Brain microvascular endothelial cell (primary cell): ENCODE measurements around the gene GRIK1.

Source experiments
- DNase-seq: peaks from one replicate; pipeline ENCODE4 v3.0.0-alpha.2; 2020
- H3K27ac ChIP-seq: fragments of 250-450 bp; sonication (Bioruptor Pico); 2 replicates; pipeline ENCODE4 v1.5.1; 2020; ENCODE audit warnings: mild to moderate bottlenecking, moderate library complexity
- H3K27me3 ChIP-seq: fragments of 250-450 bp; sonication (Bioruptor Pico); replicated peaks from 2 replicates; pipeline ENCODE4 v1.5.1; 2020; ENCODE audit warnings: mild to moderate bottlenecking
- H3K36me3 ChIP-seq: fragments of 250-450 bp; sonication (Bioruptor Pico); replicated peaks from 2 replicates; pipeline ENCODE4 v1.5.1; 2020; ENCODE audit warnings: mild to moderate bottlenecking
- H3K4me3 ChIP-seq: 2 replicates; pipeline ENCODE4 v1.5.1; 2011; ENCODE audit warnings: low read depth, mild to moderate bottlenecking, control low read depth, low read length, moderate library complexity
- CTCF ChIP-seq: IDR thresholded peaks from 2 replicates; pipeline ENCODE4 v1.5.1; 2011; ENCODE audit warnings: low read depth, mild to moderate bottlenecking, moderate library complexity, low read length, control low read depth, inconsistent platforms; ENCODE audit errors: missing control alignments
- in situ Hi-C: cut with HindIII; loops from 2 replicates; pipeline ENCODE4 v1.10.0; 2017; ENCODE audit warnings: low sequenced_read_pairs, low pct_ligation_motif_present

GRIK1 gene

GRCh38 chr21:29786496-29787360 lies 153.1 kb downstream of the GRIK1 start:
- no peak overlapping the region for H3K4me3 ChIP-seq
- no peaks in the 10 kb centered on the region for H3K27me3 ChIP-seq
- H3K36me3 ChIP-seq: no peaks in the 10 kb centered on the region
- TF ChIP-seq CTCF: no peak
- H3K27ac ChIP-seq: no peak overlapping the region
- DNase-seq: no peak
- in situ Hi-C loops: no loop called here

GRCh38 chr21:29777160-29777559 lies 162.6 kb downstream of the GRIK1 start:
- H3K4me3 ChIP-seq: no peak overlapping the region
- no peak overlapping the region for H3K27ac ChIP-seq
- in situ Hi-C loops: no loop called here
- DNase-seq: no peak
- H3K27me3 ChIP-seq: no peaks in the 10 kb centered on the region
- TF ChIP-seq CTCF: no peak
- no peaks in the 10 kb centered on the region for H3K36me3 ChIP-seq

- Histone ChIP-seq H3K27me3 (no peaks in the 10 kb centered on the region), H3K36me3 (no peaks in the 10 kb centered on the region), H3K27ac (no peak overlapping the region), H3K4me3 (no peak overlapping the region)
- TF ChIP-seq CTCF: no peak
- in situ Hi-C loops: no loop called here
- no peak for DNase-seq
Observed at GRCh38 chr21:29775462-29775861, 164.3 kb downstream of the GRIK1 start.

GRCh38 chr21:29771491-29772066 lies 168.2 kb downstream of the GRIK1 start:
- in situ Hi-C loops: no loop called here
- no peak overlapping the region for H3K4me3 ChIP-seq
- no peak for TF ChIP-seq CTCF
- no peak overlapping the region for H3K27ac ChIP-seq
- no peaks in the 10 kb centered on the region for H3K27me3 ChIP-seq
- DNase-seq: no peak
- H3K36me3 ChIP-seq: no peaks in the 10 kb centered on the region

- in situ Hi-C loops: no loop called here
Observed at GRCh38 chr21:29763674-29764073, 176.1 kb downstream of the GRIK1 start.

More at GRCh38 chr21:29763674-29764073, 176.1 kb downstream of the GRIK1 start:
- H3K4me3 ChIP-seq: no peak overlapping the region
- no peak for TF ChIP-seq CTCF
- H3K36me3 ChIP-seq: no peaks in the 10 kb centered on the region
- H3K27me3 ChIP-seq: no peaks in the 10 kb centered on the region
- DNase-seq: no peak
- no peak overlapping the region for H3K27ac ChIP-seq
